DND-41 (cell line): ENCODE measurements around the gene ATXN1.

ENCODE experiments used
- CTCF ChIP-seq: IDR thresholded peaks from 2 replicates; pipeline ENCODE4 v1.5.1; 2012; ENCODE audit warnings: borderline replicate concordance, low read length, moderate library complexity, mild to moderate bottlenecking; ENCODE audit not compliant: poor library complexity, severe bottlenecking; ENCODE audit errors: extremely low read depth
- EZH2 ChIP-seq: IDR thresholded peaks from 3 replicates; pipeline ENCODE4 v1.6.1; 2012; ENCODE audit warnings: borderline replicate concordance, low read depth, mild to moderate bottlenecking, moderate library complexity, low read length, inconsistent platforms; ENCODE audit not compliant: severe bottlenecking

GRCh38 chr6:16667509-16667908 lies 93.8 kb downstream of the ATXN1 start:
- TF ChIP-seq EZH2, result no peak
- TF ChIP-seq CTCF, result no peak
